Myocyte (in vitro differentiated cells): ENCODE results near the gene MAMDC2. TPM values are rescaled to one million over a fixed set of nuclear protein-coding genes. Genes with fewer than 3 reads are reported as not detected.
A peak's percentile ranks its signal among the peaks of the same experiment; 100 is the strongest.

ENCODE experiments used
- DNase-seq: peaks from one replicate; pipeline ENCODE4 v3.0.0-alpha.2; 2012; ENCODE audit warnings: low read depth
- total RNA-seq: library from RNA; depleted of rRNA; stranded (reverse); fragments of >200 nt; gene quantifications from 2 replicates; pipeline ENCODE4 v1.2.3, GENCODE V29; 2014

MAMDC2 gene
- total RNA-seq, 1 donor from 2014 or later, result 163 TPM

GRCh38 chr9:70257991-70258691 is 214.5 kb downstream of the MAMDC2 start:
- peak; percentile 65 for DNase-seq

GRCh38 chr9:70258692-70259511 is 215.3 kb downstream of the MAMDC2 start, which contains the start of gene SMC5:
TSS of gene SMC5 (plus strand) at chr9:70258978. CDS start at chr9:70259079, 101 bp downstream.
- DNase-seq, result peak; percentile 92

- no peak for DNase-seq
Observed at GRCh38 chr9:70259512-70259802, 215.8 kb downstream of the MAMDC2 start.

- no peak for DNase-seq
Observed at GRCh38 chr9:70260007-70260443, 216.4 kb downstream of the MAMDC2 start.

- DNase-seq, result no peak
Observed at GRCh38 chr9:70260606-70261005, 217.0 kb downstream of the MAMDC2 start.

- DNase-seq, result no peak
Observed at GRCh38 chr9:70261131-70261870, 217.7 kb downstream of the MAMDC2 start.

GRCh38 chr9:70262366-70262765 is 218.7 kb downstream of the MAMDC2 start:
- no peak for DNase-seq

- DNase-seq, result no peak
Observed at GRCh38 chr9:70262948-70263347, 219.3 kb downstream of the MAMDC2 start.

GRCh38 chr9:70263421-70263820 is 219.8 kb downstream of the MAMDC2 start:
- peak; percentile 65 for DNase-seq

Other genes starting within 250 kb of the MAMDC2 start
- gene CFAP95, start 223.0 kb upstream of the MAMDC2 start, total RNA-seq, result not detected in 2 replicates
- gene SMC5, start 215.1 kb downstream of the MAMDC2 start, total RNA-seq, result 26.0 and 28.5 TPM in 2 replicates